Nephron (organoid): ENCODE results near the gene DIP2A.

Experiments used
- H3K27ac Mint-ChIP-seq, 3 experiments: 2 replicates each; pipeline ENCODE4 v1.8.0; 2020; ENCODE audit warnings: mixed read lengths in 3 of 3, mild to moderate bottlenecking in 2 of 3, moderate library complexity in 1 of 3
- H3K27me3 Mint-ChIP-seq: 2 replicates; pipeline ENCODE4 v1.8.0; 2021; ENCODE audit warnings: low read depth, mild to moderate bottlenecking, moderate library complexity, mixed read lengths
- H3K36me3 Mint-ChIP-seq: 2 replicates; pipeline ENCODE4 v1.8.0; 2020; ENCODE audit warnings: low read depth, mixed read lengths
- H3K4me1 Mint-ChIP-seq: 2 replicates; pipeline ENCODE4 v1.8.0; 2020; ENCODE audit warnings: mixed read lengths
- H3K4me3 Mint-ChIP-seq, 3 experiments: 2 replicates each; pipeline ENCODE4 v1.8.0; 2020; ENCODE audit warnings: mild to moderate bottlenecking in 3 of 3, mixed read lengths in 3 of 3, moderate library complexity in 2 of 3
- H3K9me3 Mint-ChIP-seq: 2 replicates; pipeline ENCODE4 v1.8.0; 2020; ENCODE audit warnings: mixed read lengths
- CTCF ChIP-seq, 3 experiments: fragments of 200-600 bp; sonication (generic); IDR thresholded peaks; one replicate each; pipeline ENCODE4 v1.5.0; 2021; ENCODE audit warnings: antibody characterized with exemption in 3 of 3; ENCODE audit not compliant: unreplicated experiment in 3 of 3

DIP2A gene

GRCh38 chr21:46561445-46562090, 102.9 kb downstream of the DIP2A start:
- H3K4me1 Mint-ChIP-seq = peaks cover 7% of the 10 kb centered on the region
- H3K27me3 Mint-ChIP-seq = peaks cover 3% of the 10 kb centered on the region
- no peaks in the 10 kb centered on the region for H3K9me3 Mint-ChIP-seq
- H3K27ac Mint-ChIP-seq = no peak overlapping the region
- no peak for TF ChIP-seq CTCF (IDR thresholded peaks at IDR 0.05; ENCODE audit: unreplicated experiment in 3 of 3)
- H3K4me3 Mint-ChIP-seq = no peak overlapping the region
- peaks cover 67% of the 10 kb centered on the region for H3K36me3 Mint-ChIP-seq

- no peaks in the 10 kb centered on the region for H3K9me3 Mint-ChIP-seq
- peaks cover 3% of the 10 kb centered on the region for H3K27me3 Mint-ChIP-seq
- H3K4me3 Mint-ChIP-seq = no peak overlapping the region
- TF ChIP-seq CTCF (IDR thresholded peaks at IDR 0.05; ENCODE audit: unreplicated experiment in 3 of 3) = no peak
- H3K36me3 Mint-ChIP-seq = peaks cover 64% of the 10 kb centered on the region
- no peak overlapping the region for H3K27ac Mint-ChIP-seq
- H3K4me1 Mint-ChIP-seq = peaks cover 7% of the 10 kb centered on the region
These were observed 103.8 kb downstream of the DIP2A start for GRCh38 chr21:46562472-46562871.

- no peak overlapping the region for H3K27ac Mint-ChIP-seq
- no peak for TF ChIP-seq CTCF (IDR thresholded peaks at IDR 0.05; ENCODE audit: unreplicated experiment in 3 of 3)
- no peaks in the 10 kb centered on the region for H3K9me3 Mint-ChIP-seq
- H3K4me3 Mint-ChIP-seq = no peak overlapping the region
- peaks cover 3% of the 10 kb centered on the region for H3K27me3 Mint-ChIP-seq
- peaks cover 68% of the 10 kb centered on the region for H3K36me3 Mint-ChIP-seq
- peaks cover 7% of the 10 kb centered on the region for H3K4me1 Mint-ChIP-seq
These were observed 104.4 kb downstream of the DIP2A start for GRCh38 chr21:46562964-46563607.

GRCh38 chr21:46564391-46564790, 105.7 kb downstream of the DIP2A start:
- TF ChIP-seq CTCF (IDR thresholded peaks at IDR 0.05; ENCODE audit: unreplicated experiment in 3 of 3) = no peak
- Mint-ChIP-seq H3K9me3 (peaks cover 3% of the 10 kb centered on the region), H3K36me3 (peaks cover 71% of the 10 kb centered on the region), H3K27ac (no peak overlapping the region), H3K27me3 (peaks cover 3% of the 10 kb centered on the region), H3K4me1 (peaks cover 7% of the 10 kb centered on the region), H3K4me3 (no peak overlapping the region)

- Mint-ChIP-seq H3K9me3 (peaks cover 13% of the 10 kb centered on the region), H3K27ac (no peak overlapping the region), H3K4me3 (no peak overlapping the region), H3K36me3 (peaks cover 74% of the 10 kb centered on the region), H3K27me3 (peaks cover under 1% of the 10 kb centered on the region), H3K4me1 (peaks cover 7% of the 10 kb centered on the region)
- no peak for TF ChIP-seq CTCF (IDR thresholded peaks at IDR 0.05; ENCODE audit: unreplicated experiment in 3 of 3)
These were observed 108.7 kb downstream of the DIP2A start for GRCh38 chr21:46567348-46567747.

- Mint-ChIP-seq H3K27ac (no peak overlapping the region), H3K9me3 (peaks cover 19% of the 10 kb centered on the region), H3K4me3 (no peak overlapping the region), H3K27me3 (no peaks in the 10 kb centered on the region), H3K36me3 (peaks cover 77% of the 10 kb centered on the region), H3K4me1 (peaks cover 7% of the 10 kb centered on the region)
- TF ChIP-seq CTCF (IDR thresholded peaks at IDR 0.05; ENCODE audit: unreplicated experiment in 3 of 3) = no peak
These were observed 109.9 kb downstream of the DIP2A start for GRCh38 chr21:46568562-46568961.
